DMS53 treated with DMSO at 0.1 percent for 48 hours (cell line): ENCODE results near the gene SLC30A4.
"Not testable (repeated sequence)": the region's sequence is repeated elsewhere in the genome, so short reads cannot be mapped to it uniquely, and the experiment has no call there.

ENCODE experiments used
- DNase-seq: peaks from one replicate; lab custom pipeline; 2025; ENCODE audit not compliant: unreplicated experiment; lab: John Stamatoyannopoulos, UW

SLC30A4 gene

GRCh38 chr15:45522328-45523165 lies at the start of gene SLC30A4:
Gene SLC30A4 (minus strand): TSS chr15:45522755. CDS start chr15:45522354, 401 bp downstream.
- DNase-seq, result peak; percentile 10

GRCh38 chr15:45555934-45556608 lies 33.5 kb upstream of the SLC30A4 start:
- DNase-seq, result no peak

GRCh38 chr15:45551676-45552075 lies 29.1 kb upstream of the SLC30A4 start:
- DNase-seq, result no peak

GRCh38 chr15:45550436-45550835 lies 27.9 kb upstream of the SLC30A4 start:
- no peak for DNase-seq

- DNase-seq, result no peak
Observed at GRCh38 chr15:45549541-45550220, 27.1 kb upstream of the SLC30A4 start.

GRCh38 chr15:45548753-45549520 lies 26.4 kb upstream of the SLC30A4 start:
- DNase-seq, result peak; percentile 35

- DNase-seq, result no peak
Observed at GRCh38 chr15:45546789-45547188, 24.2 kb upstream of the SLC30A4 start.

- DNase-seq, result no peak
Observed at GRCh38 chr15:45544266-45545023, 21.9 kb upstream of the SLC30A4 start.

- DNase-seq, result no peak
Observed at GRCh38 chr15:45543051-45543450, 20.5 kb upstream of the SLC30A4 start.

GRCh38 chr15:45540531-45540930 lies 18.0 kb upstream of the SLC30A4 start:
- no peak for DNase-seq

- DNase-seq, result no peak
Observed at GRCh38 chr15:45539680-45540079, 17.1 kb upstream of the SLC30A4 start.

- no peak for DNase-seq
Observed at GRCh38 chr15:45536934-45537333, 14.4 kb upstream of the SLC30A4 start.

GRCh38 chr15:45535486-45536042 lies 13.0 kb upstream of the SLC30A4 start:
- DNase-seq, result no peak

- DNase-seq, result no peak
Observed at GRCh38 chr15:45534821-45535220, 12.3 kb upstream of the SLC30A4 start.

- not testable (repeated sequence) for DNase-seq
Observed at GRCh38 chr15:45532892-45533291, 10.3 kb upstream of the SLC30A4 start.

GRCh38 chr15:45529613-45530012 lies 7.1 kb upstream of the SLC30A4 start:
- DNase-seq, result no peak

GRCh38 chr15:45527086-45527485 lies 4.5 kb upstream of the SLC30A4 start:
- DNase-seq, result no peak

GRCh38 chr15:45523166-45523460 lies 558 bp upstream of the SLC30A4 start:
- DNase-seq, result peak; percentile 9

- DNase-seq, result no peak
Observed at GRCh38 chr15:45521596-45522327, 793 bp downstream of the SLC30A4 start.
